ENCODE measurements around the gene NCOR2.

The NCOR2 gene

DNA sequence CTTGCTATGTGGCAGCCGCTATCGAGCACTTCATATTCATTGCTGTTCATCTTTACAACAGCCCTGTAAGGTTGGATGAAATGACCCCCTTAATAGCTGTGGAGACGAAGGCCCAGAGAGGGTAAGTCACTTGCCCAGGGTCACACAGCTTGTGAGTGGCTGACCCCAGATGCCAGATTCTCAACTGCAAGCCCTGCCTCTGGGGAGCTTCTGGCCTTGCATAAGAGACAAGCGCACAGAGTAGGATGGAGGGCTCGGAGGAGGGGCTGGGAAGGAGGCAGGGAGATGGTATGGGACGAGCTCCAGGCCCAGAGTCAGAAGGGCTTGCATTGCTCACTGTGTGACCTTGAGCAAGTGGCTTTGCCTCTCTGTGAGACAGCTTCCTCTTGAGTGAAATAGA, 27.4 kb upstream of the NCOR2 start:
- Mint-ChIP-seq H3K4me3 (no peak overlapping the region), H3K27ac (no peak overlapping the region), H3K4me1 (peaks cover 6% of the 10 kb centered on the region), H3K9me3 (peaks cover 40% of the 10 kb centered on the region), H3K36me3 (ENCODE audit: low read depth) (peaks cover 7% of the 10 kb centered on the region), H3K27me3 (ENCODE audit: low read depth, poor library complexity) (peaks cover 21% of the 10 kb centered on the region)
- no peak for DNase-seq
- TF ChIP-seq, protein P1, sequence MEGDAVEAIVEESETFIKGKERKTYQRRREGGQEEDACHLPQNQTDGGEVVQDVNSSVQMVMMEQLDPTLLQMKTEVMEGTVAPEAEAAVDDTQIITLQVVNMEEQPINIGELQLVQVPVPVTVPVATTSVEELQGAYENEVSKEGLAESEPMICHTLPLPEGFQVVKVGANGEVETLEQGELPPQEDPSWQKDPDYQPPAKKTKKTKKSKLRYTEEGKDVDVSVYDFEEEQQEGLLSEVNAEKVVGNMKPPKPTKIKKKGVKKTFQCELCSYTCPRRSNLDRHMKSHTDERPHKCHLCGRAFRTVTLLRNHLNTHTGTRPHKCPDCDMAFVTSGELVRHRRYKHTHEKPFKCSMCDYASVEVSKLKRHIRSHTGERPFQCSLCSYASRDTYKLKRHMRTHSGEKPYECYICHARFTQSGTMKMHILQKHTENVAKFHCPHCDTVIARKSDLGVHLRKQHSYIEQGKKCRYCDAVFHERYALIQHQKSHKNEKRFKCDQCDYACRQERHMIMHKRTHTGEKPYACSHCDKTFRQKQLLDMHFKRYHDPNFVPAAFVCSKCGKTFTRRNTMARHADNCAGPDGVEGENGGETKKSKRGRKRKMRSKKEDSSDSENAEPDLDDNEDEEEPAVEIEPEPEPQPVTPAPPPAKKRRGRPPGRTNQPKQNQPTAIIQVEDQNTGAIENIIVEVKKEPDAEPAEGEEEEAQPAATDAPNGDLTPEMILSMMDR (IDR thresholded peaks at IDR 0.05): no peak

- Mint-ChIP-seq H3K36me3 (ENCODE audit: low read depth) (peaks cover 7% of the 10 kb centered on the region), H3K27me3 (ENCODE audit: low read depth, poor library complexity) (peaks cover 21% of the 10 kb centered on the region), H3K9me3 (peaks cover 37% of the 10 kb centered on the region), H3K4me3 (no peak overlapping the region), H3K4me1 (peaks cover 8% of the 10 kb centered on the region), H3K27ac (no peak overlapping the region)
- DNase-seq: no peak
- TF ChIP-seq, protein P1 (IDR thresholded peaks at IDR 0.05): no peak
These were observed 26.5 kb upstream of the NCOR2 start for GRCh38 chr12:124593851-124594401.

DNA sequence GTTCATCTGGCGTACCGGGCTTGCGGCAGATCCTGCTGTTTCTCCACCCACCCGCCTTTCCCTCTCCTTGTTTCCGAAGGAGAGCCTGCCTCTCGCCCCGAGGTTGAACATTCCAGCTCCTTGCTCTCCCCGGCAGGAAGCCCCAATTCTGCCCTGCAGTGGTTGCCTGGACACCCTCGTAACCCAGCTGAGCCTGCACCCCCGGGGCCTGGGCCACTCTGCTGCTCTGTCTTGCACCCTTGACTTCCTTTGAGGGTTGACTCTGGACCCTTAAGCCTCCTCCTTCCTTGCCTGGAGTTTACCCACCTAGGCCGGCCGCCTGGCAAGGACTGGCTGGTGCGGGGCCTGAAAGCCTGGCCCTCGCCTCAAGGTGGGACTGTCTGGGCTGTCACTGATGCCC, 25.8 kb upstream of the NCOR2 start:
- Mint-ChIP-seq H3K9me3 (peaks cover 33% of the 10 kb centered on the region), H3K27me3 (ENCODE audit: low read depth, poor library complexity) (peaks cover 17% of the 10 kb centered on the region), H3K4me3 (no peak overlapping the region), H3K4me1 (peaks cover 12% of the 10 kb centered on the region), H3K27ac (no peak overlapping the region), H3K36me3 (ENCODE audit: low read depth) (peaks cover 7% of the 10 kb centered on the region)
- no peak for DNase-seq
- TF ChIP-seq, protein P1 (IDR thresholded peaks at IDR 0.05): no peak

GRCh38 chr12:124592481-124593160, 25.2 kb upstream of the NCOR2 start:
- Mint-ChIP-seq H3K36me3 (ENCODE audit: low read depth) (peaks cover 7% of the 10 kb centered on the region), H3K4me3 (no peak overlapping the region), H3K27me3 (ENCODE audit: low read depth, poor library complexity) (peaks cover 22% of the 10 kb centered on the region), H3K27ac (no peak overlapping the region), H3K9me3 (peaks cover 33% of the 10 kb centered on the region), H3K4me1 (peaks cover 12% of the 10 kb centered on the region)
- DNase-seq: no peak
- TF ChIP-seq, protein P1 (IDR thresholded peaks at IDR 0.05): no peak

- H3K4me1 Mint-ChIP-seq: peaks cover 12% of the 10 kb centered on the region
- no peak overlapping the region for H3K27ac Mint-ChIP-seq
- TF ChIP-seq, protein P1 (IDR thresholded peaks at IDR 0.05): no peak
- peaks cover 33% of the 10 kb centered on the region for H3K9me3 Mint-ChIP-seq
- no peak for DNase-seq
- H3K4me3 Mint-ChIP-seq: no peak overlapping the region
- peaks cover 19% of the 10 kb centered on the region for H3K27me3 Mint-ChIP-seq (ENCODE audit: low read depth, poor library complexity)
- H3K36me3 Mint-ChIP-seq (ENCODE audit: low read depth): peaks cover 7% of the 10 kb centered on the region
These were observed 24.6 kb upstream of the NCOR2 start for GRCh38 chr12:124592050-124592449.

DNA sequence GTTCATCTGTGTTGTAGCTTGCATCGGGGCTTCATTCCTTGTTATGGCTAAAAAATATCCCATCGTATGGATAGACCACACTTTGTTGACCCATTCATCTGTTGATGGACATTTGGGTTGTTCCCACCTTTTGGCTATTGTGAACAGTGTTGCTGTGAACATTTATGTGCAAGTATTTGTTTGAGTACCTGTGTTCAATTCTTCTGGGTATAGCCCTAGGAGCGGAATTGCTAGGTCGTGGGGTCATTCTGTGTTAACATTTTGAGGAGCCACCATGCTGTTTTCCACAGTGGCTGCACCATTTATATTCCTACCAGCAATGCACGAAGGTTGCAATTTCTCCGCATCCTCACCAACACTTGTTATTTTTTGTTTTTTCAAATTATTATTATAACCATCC, 23.0 kb upstream of the NCOR2 start:
- Mint-ChIP-seq H3K27ac (no peak overlapping the region), H3K27me3 (ENCODE audit: low read depth, poor library complexity) (peaks cover 17% of the 10 kb centered on the region), H3K4me3 (no peak overlapping the region), H3K36me3 (ENCODE audit: low read depth) (peaks cover 7% of the 10 kb centered on the region), H3K4me1 (peaks cover 12% of the 10 kb centered on the region), H3K9me3 (peaks cover 33% of the 10 kb centered on the region)
- no peak for DNase-seq
- TF ChIP-seq, protein P1 (IDR thresholded peaks at IDR 0.05): no peak

Measured in nephron progenitor cell (in vitro differentiated cells).